SK-N-SH (cell line): Measurements from ENCODE around the gene NRIP3. TPM values are rescaled to one million over a fixed set of nuclear protein-coding genes. Genes with fewer than 3 reads are reported as not detected.

Source experiments
- CTCF ChIA-PET: fragments of 300-600, 350-600 bp; formaldehyde crosslinking; extraction: SDS; loops from one replicate; lab custom pipeline; 2021; lab: Yijun Ruan, JAX
- POLR2A ChIA-PET: fragments of 350-600 bp; sonication (Branson Sonifier 250); formaldehyde crosslinking; extraction: SDS; loops from one replicate; lab custom pipeline; 2020; ENCODE audit warnings: antibody characterized with exemption, inconsistent platforms; lab: Yijun Ruan, JAX
- DNase-seq: peaks from one replicate; pipeline ENCODE4 v3.0.0; 2012
- H2AFZ ChIP-seq: fragments of 200-600 bp; sonication (generic); 2 replicates; pipeline ENCODE4 v1.8.1; 2016; ENCODE audit warnings: antibody characterized with exemption, mild to moderate bottlenecking, low read depth
- H3F3A ChIP-seq: fragments of 200-600 bp; sonication (generic); replicated peaks from 2 replicates; pipeline ENCODE3; 2016; ENCODE audit warnings: antibody characterized with exemption, mild to moderate bottlenecking; ENCODE audit not compliant: insufficient read depth
- H3K27ac ChIP-seq, 2 experiments: fragments of 200-500 bp in 1 of 2; fragments of 200-600 bp in 1 of 2; sonication (Bioruptor generic) in 1 of 2; sonication (generic), shearing (Covaris generic) in 1 of 2; 2 replicates each; pipeline versions ENCODE4 v1.5.1 to v1.6.1; 2014 to 2016; ENCODE audit warnings: low read depth in 2 of 2, inconsistent platforms in 1 of 2, low read length in 1 of 2, mild to moderate bottlenecking in 1 of 2, mixed read lengths in 1 of 2
- H3K27me3 ChIP-seq: fragments of 200-600 bp; sonication (generic), shearing (Covaris generic); 2 replicates; pipeline ENCODE4 v1.6.1; 2016; ENCODE audit warnings: mixed run types; ENCODE audit not compliant: insufficient read depth
- H3K36me3 ChIP-seq, 2 experiments: fragments of 200-500 bp in 1 of 2; fragments of 200-600 bp in 1 of 2; sonication (Bioruptor generic) in 1 of 2; sonication (generic) in 1 of 2; replicated peaks in 1 of 2; 2 replicates each; pipeline versions ENCODE3 to v1.5.1; 2014 to 2016; ENCODE audit warnings: low read length in 1 of 2, mild to moderate bottlenecking in 1 of 2; ENCODE audit not compliant: insufficient read depth in 2 of 2, control insufficient read depth in 1 of 2
- H3K4me1 ChIP-seq, 2 experiments: fragments of 200-500 bp in 1 of 2; fragments of 200-600 bp in 1 of 2; sonication (Bioruptor generic) in 1 of 2; sonication (generic), shearing (Covaris generic) in 1 of 2; 2 replicates each; pipeline versions ENCODE4 v1.5.1 to v1.6.1; 2014 to 2016; ENCODE audit warnings: low read depth in 1 of 2, low read length in 1 of 2, mixed run types in 1 of 2; ENCODE audit not compliant: insufficient read depth in 2 of 2, control insufficient read depth in 1 of 2
- H3K4me2 ChIP-seq: fragments of 200-600 bp; sonication (generic), shearing (Covaris generic); 2 replicates; pipeline ENCODE4 v1.6.1; 2017; ENCODE audit warnings: mixed run types
- H3K4me3 ChIP-seq, 2 experiments: fragments of 200-500 bp in 1 of 2; fragments of 200-600 bp in 1 of 2; sonication (Bioruptor generic) in 1 of 2; sonication (generic), shearing (Covaris generic) in 1 of 2; 2 replicates each; pipeline versions ENCODE4 v1.5.1 to v1.8.1; 2014 to 2016; ENCODE audit warnings: low read depth in 2 of 2, inconsistent platforms in 1 of 2, low read length in 1 of 2, mild to moderate bottlenecking in 1 of 2, mixed read lengths in 1 of 2, moderate library complexity in 1 of 2
- H3K79me2 ChIP-seq: fragments of 200-600 bp; sonication (generic); 2 replicates; pipeline ENCODE4 v1.8.1; 2017; ENCODE audit warnings: mild to moderate bottlenecking; ENCODE audit not compliant: insufficient read depth
- H3K9ac ChIP-seq: fragments of 200-600 bp; sonication (generic); 2 replicates; pipeline ENCODE4 v1.6.1; 2017; ENCODE audit warnings: mixed run types
- H3K9me2 ChIP-seq: fragments of 200-600 bp; sonication (generic); 2 replicates; pipeline ENCODE4 v1.6.1; 2017; ENCODE audit warnings: mixed run types
- H3K9me3 ChIP-seq: fragments of 200-600 bp; sonication (generic); 2 replicates; pipeline ENCODE4 v1.6.1; 2017; ENCODE audit warnings: mixed run types, mild to moderate bottlenecking, moderate library complexity
- H4K20me1 ChIP-seq: fragments of 200-600 bp; sonication (generic); 2 replicates; pipeline ENCODE4 v1.6.1; 2017; ENCODE audit warnings: mild to moderate bottlenecking, mixed run types; ENCODE audit not compliant: insufficient read depth
- CHD2 ChIP-seq: fragments of 150-350 bp; IDR thresholded peaks from 2 replicates; pipeline ENCODE4 v1.6.1; 2018; ENCODE audit warnings: low read length; ENCODE audit not compliant: partially characterized antibody
- ELF1 ChIP-seq: IDR thresholded peaks from 2 replicates; pipeline ENCODE4 v1.4.0; 2012
- EZH2phosphoT487 ChIP-seq: fragments of 200-600 bp; sonication (generic); IDR thresholded peaks from 2 replicates; pipeline ENCODE4 v1.6.1; 2017; ENCODE audit warnings: low read depth, mixed run types, mild to moderate bottlenecking, antibody characterized with exemption, moderate library complexity, borderline replicate concordance
- FOSL2 ChIP-seq: IDR thresholded peaks from 2 replicates; pipeline ENCODE4 v1.4.0; 2012; ENCODE audit warnings: low read depth, mild to moderate bottlenecking, moderate library complexity, borderline replicate concordance
- FOXJ3 ChIP-seq: sonication (generic); formaldehyde crosslinking; IDR thresholded peaks from 2 replicates; pipeline ENCODE4 v1.5.1; 2020; ENCODE audit warnings: mild to moderate bottlenecking, missing genetic modification reagents
- FOXM1 ChIP-seq: IDR thresholded peaks from 2 replicates; pipeline ENCODE4 v1.4.0; 2012; ENCODE audit warnings: low read depth, mild to moderate bottlenecking
- IRF3 ChIP-seq: fragments of 150-350 bp; IDR thresholded peaks from 2 replicates; pipeline ENCODE4 v1.6.1; 2016; ENCODE audit warnings: mild to moderate bottlenecking, low read depth, low read length
- JUND ChIP-seq: IDR thresholded peaks from 2 replicates; pipeline ENCODE4 v1.4.0; 2012
- MEF2A ChIP-seq: IDR thresholded peaks from 2 replicates; pipeline ENCODE4 v1.4.0; 2012; ENCODE audit warnings: low read depth, borderline replicate concordance
- NRF1 ChIP-seq: IDR thresholded peaks from 2 replicates; pipeline ENCODE4 v1.6.1; 2012; ENCODE audit warnings: low read depth, mild to moderate bottlenecking, low read length
- PBX3 ChIP-seq: IDR thresholded peaks from 2 replicates; pipeline ENCODE4; 2012
- REST ChIP-seq: IDR thresholded peaks from 2 replicates; pipeline ENCODE4 v1.6.1; 2012; ENCODE audit warnings: mild to moderate bottlenecking, low read depth, low read length, moderate library complexity
- RFX5 ChIP-seq: IDR thresholded peaks from 2 replicates; pipeline ENCODE4 v1.6.1; 2012; ENCODE audit warnings: mild to moderate bottlenecking, improper control_type of control experiment, low read length
- RXRA ChIP-seq: IDR thresholded peaks from 2 replicates; pipeline ENCODE4 v1.4.0; 2012; ENCODE audit warnings: low read depth, mild to moderate bottlenecking, borderline replicate concordance
- SIN3A ChIP-seq: IDR thresholded peaks from 2 replicates; pipeline ENCODE4 v1.6.1; 2012; ENCODE audit warnings: low read depth, mild to moderate bottlenecking, low read length, moderate library complexity, borderline replicate concordance
- SMC3 ChIP-seq: IDR thresholded peaks from 2 replicates; pipeline ENCODE4 v1.6.1; 2012; ENCODE audit warnings: low read depth, low read length, improper control_type of control experiment
- TCF12 ChIP-seq: IDR thresholded peaks from 2 replicates; pipeline ENCODE4 v1.4.0; 2012
- USF1 ChIP-seq: IDR thresholded peaks from 2 replicates; pipeline ENCODE4 v1.4.0; 2012; ENCODE audit warnings: low read depth, borderline replicate concordance
- ZBTB33 ChIP-seq: IDR thresholded peaks from 2 replicates; pipeline ENCODE4 v1.4.0; 2012; ENCODE audit warnings: low read depth, borderline replicate concordance
- WGBS: methylation state at CpG from one replicate; pipeline ENCODE4 v1.1.6; 2017; ENCODE audit warnings: low lambda C conversion rate; 5-methylcytosine and 5-hydroxymethylcytosine counted together
- polyA plus RNA-seq, 3 experiments: library from polyadenylated mRNA; depleted of rRNA; stranded (reverse); fragments of >200 nt; gene quantifications; 2 replicates each; pipeline ENCODE4 v1.2.3, GENCODE V29; 2012

NRIP3 gene
- polyA plus RNA-seq, 1 of the 3 experiments (the other 2 are of a cell fraction) = 2.1 TPM

- H3K9ac ChIP-seq = no peak overlapping the region
- no peaks in the 10 kb centered on the region for H3K36me3 ChIP-seq
- H3K27me3 ChIP-seq = no peaks in the 10 kb centered on the region
- DNase-seq = no peak
- H3K4me2 ChIP-seq = no peak overlapping the region
- POLR2A ChIA-PET = no interaction called here
- no peaks in the 10 kb centered on the region for H3K79me2 ChIP-seq
- CTCF ChIA-PET = interaction anchor here (5.4 kb wide), 1 partner anchor 117 kb away, joined by 28 read pairs; no protein-coding TSS in a partner anchor
- no peaks in the 10 kb centered on the region for H3K4me1 ChIP-seq
- H3F3A ChIP-seq = no peaks in the 10 kb centered on the region
- no peak overlapping the region for H2AFZ ChIP-seq
- H4K20me1 ChIP-seq = no peaks in the 10 kb centered on the region
- no peaks in the 10 kb centered on the region for H3K9me2 ChIP-seq
- 78% methylated on average over 8 of the region's 8 CpGs for WGBS
- TF ChIP-seq MEF2A (no peak), REST (no peak), ZBTB33 (no peak), SIN3A (no peak), ELF1 (no peak), FOXM1 (no peak), SMC3 (no peak), JUND (no peak), TCF12 (no peak)
- TF ChIP-seq, all 33 proteins: peak for 0
- no peak overlapping the region for H3K27ac ChIP-seq
- H3K4me3 ChIP-seq = no peak overlapping the region
- no peaks in the 10 kb centered on the region for H3K9me3 ChIP-seq
Observed at GRCh38 chr11:9020916-9021315, 17.1 kb upstream of the NRIP3 start.

GRCh38 chr11:9019861-9020260 is 16.1 kb upstream of the NRIP3 start:
- H3K9me3 ChIP-seq = no peaks in the 10 kb centered on the region
- H3K27me3 ChIP-seq = no peaks in the 10 kb centered on the region
- no peaks in the 10 kb centered on the region for H4K20me1 ChIP-seq
- DNase-seq = no peak
- no peaks in the 10 kb centered on the region for H3F3A ChIP-seq
- H3K9me2 ChIP-seq = no peaks in the 10 kb centered on the region
- ChIA-PET CTCF (interaction anchor here (0.6 to 10.4 kb wide), 3 partner anchors 8 to 118 kb away, joined by 3 to 205 read pairs (median 4); no protein-coding TSS in a partner anchor), POLR2A (no interaction called here)
- H3K4me2 ChIP-seq = no peak overlapping the region
- H3K27ac ChIP-seq = no peak overlapping the region
- WGBS = 90% methylated on average over 5 of the region's 6 CpGs
- no peaks in the 10 kb centered on the region for H3K36me3 ChIP-seq
- no peaks in the 10 kb centered on the region for H3K79me2 ChIP-seq
- no peak overlapping the region for H2AFZ ChIP-seq
- no peak overlapping the region for H3K9ac ChIP-seq
- H3K4me1 ChIP-seq = peaks cover 0 to 2% of the 10 kb centered on the region in 2 experiments; a peak in 2 of 4 replicates
- H3K4me3 ChIP-seq = no peak overlapping the region
- no peak for TF ChIP-seq EZH2phosphoT487
- no peak for TF ChIP-seq FOSL2
- no peak for TF ChIP-seq IRF3
- no peak for TF ChIP-seq PBX3
- TF ChIP-seq NRF1 = no peak
- TF ChIP-seq RFX5 = no peak
- no peak for TF ChIP-seq USF1
- no peak for TF ChIP-seq CHD2
- TF ChIP-seq FOXJ3 (CRISPR knock-in tag) = no peak
- no peak for TF ChIP-seq MEF2A
- TF ChIP-seq JUND = no peak
- no peak for TF ChIP-seq RXRA
